HepG2 (cell line): ENCODE data around the gene CYP20A1. TPM values are rescaled to one million over a fixed set of nuclear protein-coding genes. Genes with fewer than 3 reads are reported as not detected.

Experiments used
- ARID2 ChIP-seq: sonication (generic); formaldehyde crosslinking; IDR thresholded peaks from 2 replicates; pipeline ENCODE4 v1.8.1; 2022; ENCODE audit warnings: mild to moderate bottlenecking, missing genetic modification reagents, borderline replicate concordance
- BRD4 ChIP-seq: sonication (generic); formaldehyde crosslinking; IDR thresholded peaks from 2 replicates; pipeline ENCODE4 v1.4.0; 2020; ENCODE audit warnings: missing genetic modification reagents
- FOXM1 ChIP-seq: sonication (generic); formaldehyde crosslinking; IDR thresholded peaks from 2 replicates; pipeline ENCODE4 v1.5.0; 2020; ENCODE audit warnings: missing genetic modification reagents
- HDAC1 ChIP-seq: sonication (generic); formaldehyde crosslinking; IDR thresholded peaks from 2 replicates; pipeline ENCODE4 v1.5.1; 2020; ENCODE audit warnings: mild to moderate bottlenecking, missing genetic modification reagents
- HMG20B ChIP-seq: conservative IDR thresholded peaks from 2 replicates; pipeline ENCODE4 v1.6.1; 2016; ENCODE audit warnings: missing genetic modification reagents, missing compliant biosample characterization
- HNRNPLL ChIP-seq: fragments of 200-400 bp; formaldehyde crosslinking; IDR thresholded peaks from 2 replicates; pipeline ENCODE4 v1.6.1; 2017; ENCODE audit warnings: mild to moderate bottlenecking, low read depth, low read length; ENCODE audit not compliant: poor library complexity, severe bottlenecking
- KDM3A ChIP-seq: IDR thresholded peaks from 2 replicates; pipeline ENCODE4 v1.6.1; 2018; ENCODE audit warnings: low read depth, missing compliant biosample characterization
- KDM5A ChIP-seq: fragments of 200-600 bp; sonication (generic); IDR thresholded peaks from 2 replicates; pipeline ENCODE4 v1.7.0; 2018; ENCODE audit warnings: antibody characterized with exemption, mild to moderate bottlenecking, low read length, borderline replicate concordance
- NFKBIZ ChIP-seq: IDR thresholded peaks from 2 replicates; pipeline ENCODE4 v1.6.1; 2018; ENCODE audit warnings: missing genetic modification reagents, missing compliant biosample characterization
- NKX3-1 ChIP-seq: sonication (generic); formaldehyde crosslinking; IDR thresholded peaks from 2 replicates; pipeline ENCODE4 v1.5.0; 2020; ENCODE audit warnings: missing genetic modification reagents
- PAF1 ChIP-seq: IDR thresholded peaks from 2 replicates; pipeline ENCODE4 v1.6.1; 2016; ENCODE audit warnings: missing genetic modification reagents, missing compliant biosample characterization
- SAP130 ChIP-seq: IDR thresholded peaks from 2 replicates; pipeline ENCODE4 v1.6.1; 2016; ENCODE audit warnings: low read depth
- TOPORS ChIP-seq: sonication (generic); formaldehyde crosslinking; IDR thresholded peaks from 2 replicates; pipeline ENCODE4 v1.8.0; 2023; ENCODE audit warnings: mild to moderate bottlenecking, missing genetic modification reagents
- TP53 ChIP-seq: sonication (generic); formaldehyde crosslinking; conservative IDR thresholded peaks from 2 replicates; pipeline ENCODE4 v1.4.0; 2020; ENCODE audit warnings: missing genetic modification reagents
- ZMAT5 ChIP-seq: sonication (generic); formaldehyde crosslinking; IDR thresholded peaks from 2 replicates; pipeline ENCODE4 v1.5.0; 2020; ENCODE audit warnings: mild to moderate bottlenecking, low read depth, missing genetic modification reagents, borderline replicate concordance
- ZNF350 ChIP-seq: sonication (generic); formaldehyde crosslinking; IDR thresholded peaks from 2 replicates; pipeline ENCODE4 v1.4.0; 2020; ENCODE audit warnings: mild to moderate bottlenecking, low read depth, missing genetic modification reagents, borderline replicate concordance
- ZNF550 ChIP-seq: sonication (generic); formaldehyde crosslinking; IDR thresholded peaks from 2 replicates; pipeline ENCODE4 v1.4.0; 2020; ENCODE audit warnings: mild to moderate bottlenecking, missing genetic modification reagents, borderline replicate concordance
- ZNF567 ChIP-seq: sonication (generic); formaldehyde crosslinking; IDR thresholded peaks from 2 replicates; pipeline ENCODE4 v1.8.1; 2023; ENCODE audit warnings: mild to moderate bottlenecking, missing genetic modification reagents, borderline replicate concordance
- ZNF652 ChIP-seq: IDR thresholded peaks from 2 replicates; pipeline ENCODE4 v1.6.1; 2016; ENCODE audit warnings: low read depth, borderline replicate concordance
- polyA plus RNA-seq, 8 experiments: library from polyadenylated mRNA; depleted of rRNA in 3 of 8; stranded (reverse) in 7 of 8; unstranded in 1 of 8; fragments of >200 nt; fragmentation: Illumina TruSeq in 4 of 8; extraction: Trizol in 4 of 8; gene quantifications; 2 replicates each; pipeline versions ENCODE4 v1.2.1 to v1.2.3, GENCODE V29; 2011 to 2016; ENCODE audit warnings: low read depth in 4 of 8, missing spikeins in 1 of 8, mixed read lengths in 1 of 8; ENCODE audit not compliant: insufficient read depth in 1 of 8
- total RNA-seq, 5 experiments: library from RNA; depleted of rRNA; stranded (reverse); fragments of >200 nt; fragmentation: Illumina TruSeq; extraction: Trizol; gene quantifications; 2 replicates each; pipeline ENCODE4 v1.2.3, GENCODE V29; 2016; ENCODE audit warnings: low read depth in 1 of 5
- TF ChIP-seq, protein P1 (sequence below): sonication (generic); formaldehyde crosslinking; IDR thresholded peaks from 2 replicates; pipeline ENCODE4 v1.4.0; 2020; ENCODE audit warnings: low read depth, missing genetic modification reagents
- TF ChIP-seq, protein P2 (sequence below): sonication (generic); formaldehyde crosslinking; IDR thresholded peaks from 2 replicates; pipeline ENCODE4 v1.4.0; 2020; ENCODE audit warnings: missing genetic modification reagents; ENCODE audit errors: not compliant biosample characterization
- TF ChIP-seq, protein P3 (sequence below): sonication (generic); formaldehyde crosslinking; IDR thresholded peaks from 2 replicates; pipeline ENCODE4 v1.4.0; 2020; ENCODE audit warnings: missing genetic modification reagents
- TF ChIP-seq, protein P4 (sequence below): sonication (generic); formaldehyde crosslinking; IDR thresholded peaks from 2 replicates; pipeline ENCODE4 v1.8.1; 2023; ENCODE audit warnings: mild to moderate bottlenecking, missing genetic modification reagents

The CYP20A1 gene
- total and polyA plus RNA-seq, 2 of the 13 experiments (the other 11 are each of a cell fraction or from before 2014, with no cell fraction given), result 9.6 to 35.3 TPM

- TF ChIP-seq PAF1 (CRISPR knock-in tag) (no peak), TOPORS (CRISPR knock-in tag) (peak; percentile 80; the same call in 1 of the 2 replicates), KDM3A (CRISPR knock-in tag) (peak; percentile 85; the same call in 1 of the 2 replicates), TP53 (CRISPR knock-in tag) (0 out of 2 replicates have a peak, but pooled peaks have one; percentile 59), HNRNPLL (peak; percentile 74), ZNF350 (CRISPR knock-in tag) (peak; percentile 77), NFKBIZ (CRISPR knock-in tag) (no peak; the same call in 1 of the 2 replicates), ZMAT5 (no peak), FOXM1 (no peak), KDM5A (peak; percentile 68; the same call in 1 of the 2 replicates), ZNF550 (CRISPR knock-in tag) (no peak), ZNF652 (CRISPR knock-in tag) (peak; percentile 99), BRD4 (CRISPR knock-in tag) (0 out of 2 replicates have a peak, but pooled peaks have one; percentile 63), HDAC1 (peak; percentile 97), ZNF567 (peak; percentile 95; the same call in 1 of the 2 replicates), HMG20B (0 out of 2 replicates have a peak, but pooled peaks have one; percentile 11), ARID2 (CRISPR knock-in tag) (peak; percentile 93), SAP130 (CRISPR knock-in tag) (peak; percentile 84), NKX3-1 (CRISPR knock-in tag) (no peak; the same call in 1 of the 2 replicates)
- TF ChIP-seq, protein P1, sequence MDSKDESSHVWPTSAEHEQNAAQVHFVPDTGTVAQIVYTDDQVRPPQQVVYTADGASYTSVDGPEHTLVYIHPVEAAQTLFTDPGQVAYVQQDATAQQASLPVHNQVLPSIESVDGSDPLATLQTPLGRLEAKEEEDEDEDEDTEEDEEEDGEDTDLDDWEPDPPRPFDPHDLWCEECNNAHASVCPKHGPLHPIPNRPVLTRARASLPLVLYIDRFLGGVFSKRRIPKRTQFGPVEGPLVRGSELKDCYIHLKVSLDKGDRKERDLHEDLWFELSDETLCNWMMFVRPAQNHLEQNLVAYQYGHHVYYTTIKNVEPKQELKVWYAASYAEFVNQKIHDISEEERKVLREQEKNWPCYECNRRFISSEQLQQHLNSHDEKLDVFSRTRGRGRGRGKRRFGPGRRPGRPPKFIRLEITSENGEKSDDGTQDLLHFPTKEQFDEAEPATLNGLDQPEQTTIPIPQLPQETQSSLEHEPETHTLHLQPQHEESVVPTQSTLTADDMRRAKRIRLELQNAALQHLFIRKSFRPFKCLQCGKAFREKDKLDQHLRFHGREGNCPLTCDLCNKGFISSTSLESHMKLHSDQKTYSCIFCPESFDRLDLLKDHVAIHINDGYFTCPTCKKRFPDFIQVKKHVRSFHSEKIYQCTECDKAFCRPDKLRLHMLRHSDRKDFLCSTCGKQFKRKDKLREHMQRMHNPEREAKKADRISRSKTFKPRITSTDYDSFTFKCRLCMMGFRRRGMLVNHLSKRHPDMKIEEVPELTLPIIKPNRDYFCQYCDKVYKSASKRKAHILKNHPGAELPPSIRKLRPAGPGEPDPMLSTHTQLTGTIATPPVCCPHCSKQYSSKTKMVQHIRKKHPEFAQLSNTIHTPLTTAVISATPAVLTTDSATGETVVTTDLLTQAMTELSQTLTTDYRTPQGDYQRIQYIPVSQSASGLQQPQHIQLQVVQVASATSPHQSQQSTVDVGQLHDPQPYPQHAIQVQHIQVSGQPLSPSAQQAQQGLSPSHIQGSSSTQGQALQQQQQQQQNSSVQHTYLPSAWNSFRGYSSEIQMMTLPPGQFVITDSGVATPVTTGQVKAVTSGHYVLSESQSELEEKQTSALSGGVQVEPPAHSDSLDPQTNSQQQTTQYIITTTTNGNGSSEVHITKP (CRISPR knock-in tag), result peak; percentile 71
- TF ChIP-seq, protein P2, sequence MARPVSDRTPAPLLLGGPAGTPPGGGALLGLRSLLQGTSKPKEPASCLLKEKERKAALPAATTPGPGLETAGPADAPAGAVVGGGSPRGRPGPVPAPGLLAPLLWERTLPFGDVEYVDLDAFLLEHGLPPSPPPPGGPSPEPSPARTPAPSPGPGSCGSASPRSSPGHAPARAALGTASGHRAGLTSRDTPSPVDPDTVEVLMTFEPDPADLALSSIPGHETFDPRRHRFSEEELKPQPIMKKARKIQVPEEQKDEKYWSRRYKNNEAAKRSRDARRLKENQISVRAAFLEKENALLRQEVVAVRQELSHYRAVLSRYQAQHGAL (CRISPR knock-in tag), result peak; percentile 35
- TF ChIP-seq, protein P3, sequence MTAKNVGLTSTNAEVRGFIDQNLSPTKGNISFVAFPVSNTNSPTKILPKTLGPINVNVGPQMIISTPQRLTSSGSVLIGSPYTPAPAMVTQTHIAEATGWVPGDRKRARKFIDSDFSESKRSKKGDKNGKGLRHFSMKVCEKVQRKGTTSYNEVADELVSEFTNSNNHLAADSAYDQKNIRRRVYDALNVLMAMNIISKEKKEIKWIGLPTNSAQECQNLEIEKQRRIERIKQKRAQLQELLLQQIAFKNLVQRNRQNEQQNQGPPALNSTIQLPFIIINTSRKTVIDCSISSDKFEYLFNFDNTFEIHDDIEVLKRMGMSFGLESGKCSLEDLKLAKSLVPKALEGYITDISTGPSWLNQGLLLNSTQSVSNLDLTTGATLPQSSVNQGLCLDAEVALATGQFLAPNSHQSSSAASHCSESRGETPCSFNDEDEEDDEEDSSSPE (CRISPR knock-in tag), result peak; percentile 93
- TF ChIP-seq, protein P4, sequence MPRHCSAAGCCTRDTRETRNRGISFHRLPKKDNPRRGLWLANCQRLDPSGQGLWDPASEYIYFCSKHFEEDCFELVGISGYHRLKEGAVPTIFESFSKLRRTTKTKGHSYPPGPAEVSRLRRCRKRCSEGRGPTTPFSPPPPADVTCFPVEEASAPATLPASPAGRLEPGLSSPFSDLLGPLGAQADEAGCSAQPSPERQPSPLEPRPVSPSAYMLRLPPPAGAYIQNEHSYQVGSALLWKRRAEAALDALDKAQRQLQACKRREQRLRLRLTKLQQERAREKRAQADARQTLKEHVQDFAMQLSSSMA (CRISPR knock-in tag), result peak; percentile 94
Measured at GRCh38 chr2:203327901-203328759, 89.3 kb downstream of the CYP20A1 start, which contains the start of gene ABI2 (continued).
